ENCODE measurements around the gene FOXF1.

DNA sequence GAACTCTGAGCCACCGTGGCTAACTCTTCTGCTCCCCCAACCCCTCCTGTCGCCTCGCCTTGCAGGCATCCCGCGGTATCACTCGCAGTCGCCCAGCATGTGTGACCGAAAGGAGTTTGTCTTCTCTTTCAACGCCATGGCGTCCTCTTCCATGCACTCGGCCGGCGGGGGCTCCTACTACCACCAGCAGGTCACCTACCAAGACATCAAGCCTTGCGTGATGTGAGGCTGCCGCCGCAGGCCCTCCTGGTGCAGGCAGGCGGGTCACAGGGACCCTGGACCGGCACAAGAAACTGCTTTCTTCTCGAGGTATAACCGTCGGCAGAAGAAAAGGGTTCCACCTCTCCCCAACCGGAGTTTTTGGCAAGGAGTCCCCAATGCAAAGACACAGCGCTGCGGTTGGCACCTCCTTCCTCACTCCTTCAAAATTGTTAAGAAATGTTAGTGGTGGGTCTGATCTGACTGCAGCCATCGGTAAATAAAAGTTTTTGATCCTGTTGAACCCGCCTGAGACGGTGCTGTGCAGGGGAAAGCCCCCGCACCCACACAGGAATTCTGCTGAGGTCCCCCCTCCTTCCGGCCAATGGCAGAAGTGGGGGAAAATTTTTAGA lies 2.6 kb downstream of the FOXF1 start:
- TF ChIP-seq GLI4 (CRISPR knock-in tag; IDR thresholded peaks at IDR 0.05; ENCODE audit: borderline replicate concordance) (no peak), ZNF207 (IDR thresholded peaks at IDR 0.05; ENCODE audit: borderline replicate concordance) (no peak), MLLT10 (CRISPR knock-in tag; IDR thresholded peaks at IDR 0.05) (no peak), MYNN (CRISPR knock-in tag; IDR thresholded peaks at IDR 0.05; ENCODE audit: low read depth) (no peak), SUZ12 (IDR thresholded peaks at IDR 0.05; ENCODE audit: low read depth, low read length) (no peak), ZNF274 (CRISPR knock-in tag; IDR thresholded peaks at IDR 0.05) (no peak), NFIC (IDR thresholded peaks at IDR 0.05; ENCODE audit: low read length) (no peak), ZNF775 (CRISPR knock-in tag; IDR thresholded peaks at IDR 0.05; ENCODE audit: borderline replicate concordance) (no peak), RBM22 (optimal IDR thresholded peaks at IDR 0.05; ENCODE audit: low read length) (no peak)

All from HepG2 (cell line).